ENCODE measurements around the gene LRRC36.

LRRC36 gene

DNA sequence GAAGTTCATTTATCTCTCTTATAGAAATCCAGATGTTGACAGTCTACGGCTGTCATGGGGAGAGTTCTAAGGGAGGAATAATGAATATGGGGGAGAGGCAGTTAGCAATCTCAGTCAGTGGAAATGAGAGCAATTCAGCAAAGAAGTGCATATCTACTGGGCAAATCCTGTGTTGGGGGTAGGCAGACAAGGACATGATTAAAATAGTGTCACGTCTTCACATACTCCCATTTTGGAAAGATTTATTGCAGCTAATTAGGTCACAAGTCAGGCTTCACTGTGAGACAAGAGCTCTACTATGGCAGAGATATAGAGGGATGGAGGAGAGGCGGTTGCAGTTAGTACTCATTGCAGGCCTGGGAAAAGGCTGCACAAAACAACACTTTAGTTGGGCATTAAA lies 29.8 kb downstream of the LRRC36 start:
- TF ChIP-seq, protein P1, sequence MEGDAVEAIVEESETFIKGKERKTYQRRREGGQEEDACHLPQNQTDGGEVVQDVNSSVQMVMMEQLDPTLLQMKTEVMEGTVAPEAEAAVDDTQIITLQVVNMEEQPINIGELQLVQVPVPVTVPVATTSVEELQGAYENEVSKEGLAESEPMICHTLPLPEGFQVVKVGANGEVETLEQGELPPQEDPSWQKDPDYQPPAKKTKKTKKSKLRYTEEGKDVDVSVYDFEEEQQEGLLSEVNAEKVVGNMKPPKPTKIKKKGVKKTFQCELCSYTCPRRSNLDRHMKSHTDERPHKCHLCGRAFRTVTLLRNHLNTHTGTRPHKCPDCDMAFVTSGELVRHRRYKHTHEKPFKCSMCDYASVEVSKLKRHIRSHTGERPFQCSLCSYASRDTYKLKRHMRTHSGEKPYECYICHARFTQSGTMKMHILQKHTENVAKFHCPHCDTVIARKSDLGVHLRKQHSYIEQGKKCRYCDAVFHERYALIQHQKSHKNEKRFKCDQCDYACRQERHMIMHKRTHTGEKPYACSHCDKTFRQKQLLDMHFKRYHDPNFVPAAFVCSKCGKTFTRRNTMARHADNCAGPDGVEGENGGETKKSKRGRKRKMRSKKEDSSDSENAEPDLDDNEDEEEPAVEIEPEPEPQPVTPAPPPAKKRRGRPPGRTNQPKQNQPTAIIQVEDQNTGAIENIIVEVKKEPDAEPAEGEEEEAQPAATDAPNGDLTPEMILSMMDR (IDR thresholded peaks at IDR 0.05): no peak

DNA sequence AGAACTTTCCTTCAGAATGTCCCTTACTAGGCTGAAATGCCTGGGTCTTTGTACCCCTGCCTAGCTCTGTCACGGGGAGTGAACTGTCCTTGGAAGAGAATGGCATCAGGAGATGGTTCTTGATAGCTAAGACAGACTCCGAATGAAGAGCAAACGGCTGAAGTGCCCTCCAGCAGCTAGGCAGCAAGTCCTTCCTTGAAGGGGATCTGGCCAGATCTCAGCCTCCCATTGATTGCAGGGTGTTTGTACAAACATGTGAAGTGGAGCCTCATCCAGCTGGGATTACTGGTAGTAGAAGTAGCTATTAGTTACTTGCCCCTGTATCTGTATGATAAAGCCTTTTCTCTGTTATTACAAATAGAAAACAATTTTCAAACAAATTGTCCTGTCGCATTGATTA lies 30.9 kb downstream of the LRRC36 start:
- TF ChIP-seq, protein P1 (IDR thresholded peaks at IDR 0.05): no peak

DNA sequence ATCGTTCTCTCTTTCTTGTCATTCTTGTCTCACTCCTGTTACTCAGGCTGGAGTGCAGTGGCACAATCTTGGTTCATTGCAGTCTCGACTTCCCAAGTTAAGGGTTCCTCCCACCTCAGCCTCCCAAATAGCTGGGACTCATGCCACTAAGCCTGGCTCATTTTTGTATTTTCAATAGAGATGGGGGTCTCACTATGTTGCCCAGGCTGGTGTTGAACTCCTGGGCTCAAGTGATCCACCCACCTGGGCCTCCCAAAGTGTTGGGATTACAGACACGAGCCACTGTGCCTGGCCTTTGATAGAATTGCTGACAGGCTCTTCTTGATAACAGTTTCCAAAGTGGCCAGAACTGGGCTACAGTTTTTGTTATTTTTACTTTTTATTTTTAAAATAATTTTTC lies 34.4 kb downstream of the LRRC36 start:
- TF ChIP-seq, protein P1 (IDR thresholded peaks at IDR 0.05): no peak

DNA sequence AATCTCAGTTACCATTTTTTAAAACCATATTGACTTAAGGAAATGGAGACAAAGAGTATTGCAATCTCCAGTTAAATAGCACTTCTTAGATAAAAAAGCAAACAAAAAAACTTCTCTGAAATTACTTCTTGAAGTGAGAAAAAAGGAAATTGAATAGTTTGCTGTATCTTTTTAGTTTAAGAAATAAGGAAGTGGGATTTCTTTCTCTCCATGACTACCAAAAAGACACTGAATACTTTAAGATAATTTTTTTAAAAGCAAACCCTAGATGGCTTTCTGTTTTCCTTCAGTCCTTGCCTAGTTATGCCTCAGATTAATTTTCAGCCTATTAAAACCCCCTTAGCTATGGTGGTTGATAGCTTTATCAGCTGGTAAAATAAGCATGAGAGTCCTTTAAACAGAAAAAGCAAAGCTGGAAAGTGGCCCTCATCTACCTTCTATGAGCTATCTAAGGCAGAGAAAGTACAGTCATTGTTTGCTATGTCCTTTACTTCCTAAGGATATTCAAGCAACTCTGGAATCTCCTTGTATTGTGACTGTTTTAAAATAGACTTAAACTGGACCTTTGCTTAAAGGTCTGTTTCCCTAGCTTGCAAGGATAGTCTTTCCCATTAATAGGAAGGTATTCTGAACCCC lies 38.1 kb downstream of the LRRC36 start:
- TF ChIP-seq, protein P1 (IDR thresholded peaks at IDR 0.05): no peak

DNA sequence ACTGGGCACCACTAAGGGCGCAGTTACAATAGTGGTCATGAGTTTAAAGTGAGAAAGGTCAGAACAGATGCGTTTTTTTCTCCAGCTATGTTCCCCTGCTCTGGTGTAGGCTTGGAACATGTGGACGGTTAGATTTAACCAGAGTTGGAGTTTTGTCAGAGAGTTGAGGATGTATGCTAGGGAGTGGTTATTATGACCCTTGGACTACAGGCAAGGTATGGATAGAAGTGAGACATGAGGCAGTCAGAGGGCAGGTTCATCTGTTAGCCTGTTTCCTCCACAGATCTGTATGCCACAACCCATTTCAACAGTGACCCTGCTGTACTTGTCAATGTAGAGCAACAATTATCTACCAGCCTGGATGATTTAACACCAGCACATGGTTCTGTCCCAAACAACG lies 44.0 kb downstream of the LRRC36 start:
- TF ChIP-seq, protein P1 (IDR thresholded peaks at IDR 0.05): no peak

DNA sequence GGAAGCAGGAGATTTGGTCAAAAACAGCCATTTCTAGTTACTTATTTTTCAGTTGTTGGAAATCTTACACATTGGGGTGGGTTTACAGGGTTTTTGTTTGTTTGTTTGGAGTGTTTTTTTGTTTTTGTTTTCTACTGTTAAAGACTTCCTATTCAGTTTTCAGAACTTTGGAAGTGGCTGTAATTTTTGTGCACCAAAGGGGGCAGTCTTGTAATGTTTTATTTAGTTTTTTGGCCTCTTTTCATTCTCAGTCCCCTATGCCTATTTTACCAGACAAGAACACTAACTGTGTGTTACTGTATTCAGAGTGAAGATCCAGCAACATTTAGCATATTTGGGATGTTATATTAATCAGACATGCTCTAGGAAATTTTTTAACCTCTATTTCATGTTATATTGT lies 46.0 kb downstream of the LRRC36 start:
- TF ChIP-seq, protein P1 (IDR thresholded peaks at IDR 0.05): peak; percentile 55

DNA sequence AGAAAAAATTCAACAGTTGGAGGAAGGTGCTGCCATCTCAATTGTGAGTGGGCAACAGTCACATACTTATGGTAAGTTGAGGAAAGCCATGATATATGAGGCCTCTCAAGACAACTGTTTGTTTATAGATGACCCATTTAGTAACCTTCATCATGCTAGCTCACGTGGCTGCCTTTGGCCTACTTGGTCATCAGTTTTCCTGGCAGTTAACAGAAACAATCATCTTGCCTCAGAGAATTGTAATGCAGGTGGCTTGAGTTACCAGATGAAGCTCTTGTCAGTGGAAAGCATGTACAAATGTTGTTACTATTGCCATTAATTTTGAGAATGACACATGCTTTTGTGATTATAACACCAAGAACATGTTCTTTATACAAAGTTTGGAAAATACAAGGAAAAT lies 52.0 kb downstream of the LRRC36 start:
- TF ChIP-seq, protein P1 (IDR thresholded peaks at IDR 0.05): no peak

DNA sequence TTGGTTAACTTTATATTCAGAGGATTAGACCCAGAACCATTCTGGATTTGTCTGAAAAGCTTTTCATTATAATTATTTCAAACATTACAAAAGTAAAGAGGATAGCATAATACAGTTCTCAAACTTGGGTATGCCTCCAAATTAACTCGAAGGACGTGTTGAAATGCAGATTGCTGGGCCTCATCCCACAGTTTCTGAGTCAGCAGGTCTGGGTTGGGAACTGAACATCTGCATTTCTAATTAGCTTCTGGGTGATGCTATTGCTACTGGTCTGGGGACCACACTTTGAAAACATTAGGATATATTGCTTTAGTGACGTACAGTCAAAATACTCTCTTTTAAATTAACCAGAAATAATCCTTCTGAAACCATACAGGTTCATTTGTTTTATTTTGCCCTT lies 56.7 kb downstream of the LRRC36 start:
- TF ChIP-seq, protein P1 (IDR thresholded peaks at IDR 0.05): no peak

All from LNCAP (cell line).